ENCODE measurements around the gene MAML3.

DNA sequence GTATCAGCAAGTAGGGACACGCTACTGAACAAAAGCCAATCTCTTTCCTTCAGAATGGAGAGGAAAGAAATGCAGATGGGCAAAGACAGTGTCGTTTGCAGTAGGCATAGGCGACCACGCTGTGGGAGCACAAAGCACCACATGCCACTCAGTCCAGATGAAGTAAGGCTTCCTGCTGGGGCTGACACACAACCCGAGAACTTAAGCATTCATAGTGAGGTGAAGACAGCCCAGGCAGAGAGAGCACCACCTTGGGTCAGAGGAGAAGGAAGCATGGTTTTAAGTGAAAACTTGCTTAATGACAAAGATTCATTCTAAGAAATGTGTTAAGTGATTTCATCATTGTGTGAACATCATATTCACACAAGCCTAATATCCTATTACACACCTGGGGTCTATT, 249.6 kb downstream of the MAML3 start:
- TF ChIP-seq, protein P1, sequence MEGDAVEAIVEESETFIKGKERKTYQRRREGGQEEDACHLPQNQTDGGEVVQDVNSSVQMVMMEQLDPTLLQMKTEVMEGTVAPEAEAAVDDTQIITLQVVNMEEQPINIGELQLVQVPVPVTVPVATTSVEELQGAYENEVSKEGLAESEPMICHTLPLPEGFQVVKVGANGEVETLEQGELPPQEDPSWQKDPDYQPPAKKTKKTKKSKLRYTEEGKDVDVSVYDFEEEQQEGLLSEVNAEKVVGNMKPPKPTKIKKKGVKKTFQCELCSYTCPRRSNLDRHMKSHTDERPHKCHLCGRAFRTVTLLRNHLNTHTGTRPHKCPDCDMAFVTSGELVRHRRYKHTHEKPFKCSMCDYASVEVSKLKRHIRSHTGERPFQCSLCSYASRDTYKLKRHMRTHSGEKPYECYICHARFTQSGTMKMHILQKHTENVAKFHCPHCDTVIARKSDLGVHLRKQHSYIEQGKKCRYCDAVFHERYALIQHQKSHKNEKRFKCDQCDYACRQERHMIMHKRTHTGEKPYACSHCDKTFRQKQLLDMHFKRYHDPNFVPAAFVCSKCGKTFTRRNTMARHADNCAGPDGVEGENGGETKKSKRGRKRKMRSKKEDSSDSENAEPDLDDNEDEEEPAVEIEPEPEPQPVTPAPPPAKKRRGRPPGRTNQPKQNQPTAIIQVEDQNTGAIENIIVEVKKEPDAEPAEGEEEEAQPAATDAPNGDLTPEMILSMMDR (IDR thresholded peaks at IDR 0.05), result no peak
- no peak for TF ChIP-seq POLR2AphosphoS5 (IDR thresholded peaks at IDR 0.05)

Measured in upper lobe of left lung (tissue), 4 donors.